ENCODE data around the gene STK31.
"Not testable (repeated sequence)": the region's sequence is repeated elsewhere in the genome, so short reads cannot be mapped to it uniquely, and the experiment has no call there.

STK31 gene

GRCh38 chr7:23710000-23710399 lies at the start of gene STK31:
Gene STK31 (plus strand): TSS chr7:23710219. CDS start chr7:23710286, 67 bp downstream.
- no peak for DNase-seq

- no peak for DNase-seq
These were observed 48.6 kb upstream of the STK31 start for GRCh38 chr7:23661385-23661784.

GRCh38 chr7:23662124-23662983 lies 47.7 kb upstream of the STK31 start:
- DNase-seq: no peak

GRCh38 chr7:23662984-23663313 lies 47.1 kb upstream of the STK31 start:
- DNase-seq: no peak

GRCh38 chr7:23664122-23664521 lies 45.9 kb upstream of the STK31 start:
- DNase-seq: no peak

- no peak for DNase-seq
These were observed 38.0 kb upstream of the STK31 start for GRCh38 chr7:23672033-23672432.

GRCh38 chr7:23679898-23680413 lies 30.1 kb upstream of the STK31 start, which contains the start of gene FAM221A:
Gene FAM221A (plus strand): TSS chr7:23680199. CDS start chr7:23680219, 20 bp downstream.
- peak; percentile 83 for DNase-seq

- DNase-seq: peak; percentile 84
These were observed 29.3 kb upstream of the STK31 start for GRCh38 chr7:23680414-23681405.

GRCh38 chr7:23684041-23684440 lies 26.0 kb upstream of the STK31 start:
- DNase-seq: not testable (repeated sequence)

- no peak for DNase-seq
These were observed 24.3 kb upstream of the STK31 start for GRCh38 chr7:23685731-23686130.

- DNase-seq: no peak
These were observed 23.0 kb upstream of the STK31 start for GRCh38 chr7:23687011-23687410.

- DNase-seq: no peak
These were observed 20.9 kb upstream of the STK31 start for GRCh38 chr7:23689165-23689564.

GRCh38 chr7:23691320-23691719 lies 18.7 kb upstream of the STK31 start:
- no peak for DNase-seq

- DNase-seq: no peak
These were observed 16.8 kb upstream of the STK31 start for GRCh38 chr7:23693224-23693623.

- DNase-seq: no peak
These were observed 13.0 kb upstream of the STK31 start for GRCh38 chr7:23696916-23697441.

GRCh38 chr7:23698822-23699221 lies 11.2 kb upstream of the STK31 start:
- DNase-seq: no peak

GRCh38 chr7:23700046-23700445 lies 10.0 kb upstream of the STK31 start:
- DNase-seq: peak; percentile 6

- DNase-seq: no peak
These were observed 803 bp upstream of the STK31 start for GRCh38 chr7:23709081-23709750.

GRCh38 chr7:23712368-23713284 lies 2.6 kb downstream of the STK31 start:
- DNase-seq: peak; percentile 53

- DNase-seq: no peak
These were observed 3.5 kb downstream of the STK31 start for GRCh38 chr7:23713285-23714149.

GRCh38 chr7:23714150-23714464 lies 4.1 kb downstream of the STK31 start:
- no peak for DNase-seq

Data from DMS79 treated with DMSO at 0.1 percent for 48 hours (cell line).